Kidney (tissue), 14 donors: Measurements from ENCODE around the gene CD14. TPM values are rescaled to one million over a fixed set of nuclear protein-coding genes. Genes with fewer than 3 reads are reported as not detected.

ENCODE experiments used
- DNase-seq, 5 donors: peaks; one replicate each; pipeline ENCODE4 v3.0.0-alpha.2; 2013 to 2020
- FAIRE-seq: peaks from 2 replicates; lab custom pipeline; 2012; peaks lifted over from hg19 to GRCh38; lab: Jason Lieb, UNC
- H3K27ac ChIP-seq, 2 donors: one replicate each; pipeline ENCODE4 v1.7.0; 2013; ENCODE audit warnings: low read depth in 2 of 2, low read length in 2 of 2, inconsistent platforms in 1 of 2
- H3K27me3 ChIP-seq: one replicate; pipeline ENCODE4 v1.7.1; 2013; ENCODE audit warnings: low read length, inconsistent platforms; ENCODE audit not compliant: control insufficient read depth, insufficient read depth
- H3K36me3 ChIP-seq, 3 donors: one replicate each; pipeline versions ENCODE4 v1.7.0 to v1.7.1; 2013; ENCODE audit warnings: low read length in 3 of 3, control low read depth in 1 of 3, inconsistent platforms in 1 of 3; ENCODE audit not compliant: insufficient read depth in 3 of 3, control insufficient read depth in 2 of 3
- H3K4me1 ChIP-seq, 3 donors: one replicate each; pipeline versions ENCODE4 v1.7.0 to v1.7.1; 2013; ENCODE audit warnings: low read length in 3 of 3, inconsistent platforms in 1 of 3, low read depth in 1 of 3; ENCODE audit not compliant: control insufficient read depth in 2 of 3, insufficient read depth in 2 of 3
- H3K4me3 ChIP-seq, 3 donors: one replicate each; pipeline versions ENCODE4 v1.7.0 to v1.8.1; 2013; ENCODE audit warnings: low read length in 3 of 3, control low read depth in 1 of 3, inconsistent platforms in 1 of 3
- H3K9ac ChIP-seq, 3 donors: one replicate each; pipeline versions ENCODE4 v1.7.0 to v1.7.1; 2013; ENCODE audit warnings: low read length in 3 of 3, control low read depth in 1 of 3, inconsistent platforms in 1 of 3
- H3K9me3 ChIP-seq, 3 donors: one replicate each; pipeline versions ENCODE4 v1.7.0 to v1.7.1; 2013; ENCODE audit warnings: low read length in 3 of 3, control low read depth in 1 of 3, inconsistent platforms in 1 of 3; ENCODE audit not compliant: control insufficient read depth in 2 of 3, insufficient read depth in 1 of 3
- intact Hi-C: fragments of 100-400 bp; cut with DNase I; formaldehyde crosslinking; loops from one replicate; pipeline ENCODE4 v1.11.1; 2022
- polyA plus RNA-seq: library from polyadenylated mRNA; stranded (reverse); fragments of 350-450 nt; fragmentation: Illumina TruSeq; extraction: RNeasy Lipid Tissue Mini Kit (QIAGEN cat#74804); gene quantifications from one replicate; pipeline ENCODE4 v1.2.3, GENCODE V29; 2014; ENCODE audit warnings: low read depth, low replicate concordance; ENCODE audit not compliant: insufficient read depth
- total RNA-seq: library from RNA; stranded (reverse); fragmentation: NEBNext Ultra II Directional; extraction: Animal tissue kit (Norgen Biotek cat#: 25700); gene quantifications from one replicate; pipeline ENCODE4 v1.2.1, GENCODE V29; 2021
- TF ChIP-seq, protein P1 (sequence below): IDR thresholded peaks from 3 replicates; pipeline ENCODE4 v1.5.1; 2012; ENCODE audit warnings: mild to moderate bottlenecking, moderate library complexity, borderline replicate concordance; ENCODE audit not compliant: insufficient read depth; ENCODE audit errors: extremely low read depth
- donor health status: control.
- donor health status: control.
- donor health status: control.
- donor health status: control.
- donor health status: control.
- donor health status: DM: yes; HTN: yes; CAD: no.
- donor health status: Normal renal cell carcinoma (clear cell type).

Gene CD14
- total and polyA plus RNA-seq, 2 donors from 2014 or later = 43.8 to 68.8 TPM

DNA sequence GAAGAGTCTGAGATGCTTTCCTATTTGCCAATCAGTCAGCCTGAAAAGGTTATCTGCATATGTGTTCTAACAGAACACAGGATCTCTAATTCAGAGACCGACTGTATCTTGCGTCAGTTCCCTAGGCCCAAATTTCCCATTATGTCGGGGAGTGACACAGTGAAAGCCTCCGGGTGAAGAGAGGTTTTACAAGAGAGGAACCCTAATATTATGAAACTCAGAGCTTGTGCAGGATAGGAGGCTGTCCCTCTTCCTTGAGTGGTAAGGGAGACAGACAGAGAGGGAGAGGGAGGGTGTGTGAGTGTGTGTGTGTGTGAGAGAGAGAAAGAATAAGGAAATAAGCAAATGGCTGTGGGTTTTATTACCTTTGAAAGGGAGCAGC is 1.9 kb downstream of the CD14 start:
- H3K27me3 ChIP-seq = peaks cover 7% of the 10 kb centered on the region
- DNase-seq = no peak
- intact Hi-C loops = no loop called here
- no peaks in the 10 kb centered on the region for H3K36me3 ChIP-seq
- FAIRE-seq = no peak
- H3K9ac ChIP-seq = peak overlapping the region in 1 of 3 donors; percentile 67
- H3K27ac ChIP-seq = peak overlapping the region; percentile 34 to 43
- no peaks in the 10 kb centered on the region for H3K9me3 ChIP-seq
- H3K4me1 ChIP-seq = peaks cover 0 to 16% (median 0%) of the 10 kb centered on the region in 3 donors
- H3K4me3 ChIP-seq = peak overlapping the region in 2 of 3 donors; percentile 83 to 88
- TF ChIP-seq, protein P1, sequence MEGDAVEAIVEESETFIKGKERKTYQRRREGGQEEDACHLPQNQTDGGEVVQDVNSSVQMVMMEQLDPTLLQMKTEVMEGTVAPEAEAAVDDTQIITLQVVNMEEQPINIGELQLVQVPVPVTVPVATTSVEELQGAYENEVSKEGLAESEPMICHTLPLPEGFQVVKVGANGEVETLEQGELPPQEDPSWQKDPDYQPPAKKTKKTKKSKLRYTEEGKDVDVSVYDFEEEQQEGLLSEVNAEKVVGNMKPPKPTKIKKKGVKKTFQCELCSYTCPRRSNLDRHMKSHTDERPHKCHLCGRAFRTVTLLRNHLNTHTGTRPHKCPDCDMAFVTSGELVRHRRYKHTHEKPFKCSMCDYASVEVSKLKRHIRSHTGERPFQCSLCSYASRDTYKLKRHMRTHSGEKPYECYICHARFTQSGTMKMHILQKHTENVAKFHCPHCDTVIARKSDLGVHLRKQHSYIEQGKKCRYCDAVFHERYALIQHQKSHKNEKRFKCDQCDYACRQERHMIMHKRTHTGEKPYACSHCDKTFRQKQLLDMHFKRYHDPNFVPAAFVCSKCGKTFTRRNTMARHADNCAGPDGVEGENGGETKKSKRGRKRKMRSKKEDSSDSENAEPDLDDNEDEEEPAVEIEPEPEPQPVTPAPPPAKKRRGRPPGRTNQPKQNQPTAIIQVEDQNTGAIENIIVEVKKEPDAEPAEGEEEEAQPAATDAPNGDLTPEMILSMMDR = no peak

DNA sequence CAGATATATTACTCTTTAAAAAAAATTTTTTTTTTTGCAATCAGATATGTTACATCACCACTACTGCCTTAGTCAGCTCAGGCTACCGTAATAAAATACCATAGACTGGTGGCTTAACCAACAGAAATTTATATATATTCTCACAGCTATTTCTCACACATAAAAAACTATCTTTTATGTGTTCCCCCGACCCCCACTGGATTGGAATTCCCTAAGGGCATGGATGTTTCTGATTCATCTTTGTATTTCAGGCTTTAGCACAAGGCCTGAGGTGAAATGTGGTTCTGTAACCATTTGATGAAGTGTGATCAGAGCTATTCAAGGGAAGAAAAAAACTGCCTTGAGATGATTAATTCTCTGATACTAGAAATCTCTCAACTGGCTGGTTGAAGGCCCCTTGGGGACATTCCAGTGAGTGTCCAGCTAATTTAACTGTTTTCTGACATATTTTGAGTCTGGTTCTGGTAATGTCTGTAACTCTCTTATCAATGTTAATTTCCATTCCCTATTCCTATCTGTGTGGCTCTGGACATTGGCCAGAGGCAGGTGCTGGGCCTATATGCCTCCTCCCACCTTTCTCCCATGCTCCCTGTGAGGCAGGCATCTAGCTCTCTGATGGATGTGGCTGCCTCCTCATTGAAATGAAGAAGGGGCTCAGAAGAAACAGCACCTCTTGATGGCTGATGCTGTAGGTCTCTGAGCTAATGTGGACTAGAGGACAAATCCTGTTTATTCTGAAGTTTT is 2.5 kb downstream of the CD14 start:
- peak overlapping the region; percentile 34 to 43 for H3K27ac ChIP-seq
- H3K9me3 ChIP-seq = no peaks in the 10 kb centered on the region
- TF ChIP-seq, protein P1 = no peak
- intact Hi-C loops = no loop called here
- peaks cover 0 to 16% (median 0%) of the 10 kb centered on the region in 3 donors for H3K4me1 ChIP-seq
- peaks cover 7% of the 10 kb centered on the region for H3K27me3 ChIP-seq
- H3K4me3 ChIP-seq = peak overlapping the region in 2 of 3 donors; percentile 12 to 88
- no peak for FAIRE-seq
- DNase-seq = no peak
- no peaks in the 10 kb centered on the region for H3K36me3 ChIP-seq
- H3K9ac ChIP-seq = no peak overlapping the region

DNA sequence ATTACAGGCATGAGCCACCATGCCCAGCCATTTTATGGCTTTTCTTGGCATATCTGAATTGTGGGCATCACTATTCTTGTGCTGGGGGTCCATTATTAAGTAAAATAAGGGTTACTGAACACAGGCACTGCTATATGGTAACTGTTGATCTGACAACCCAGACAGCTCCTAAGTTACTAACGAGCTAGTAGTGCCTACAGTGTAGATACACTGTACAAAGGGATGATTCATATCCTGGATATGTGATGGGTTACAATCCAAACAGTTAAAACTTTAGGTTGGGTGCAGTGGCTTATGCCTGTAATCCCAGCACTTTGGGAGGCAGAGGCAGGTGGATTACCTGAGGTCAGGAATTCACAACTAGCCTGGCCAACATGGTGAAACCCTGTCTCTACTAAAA is 4.3 kb downstream of the CD14 start:
- FAIRE-seq = no peak
- intact Hi-C loops = no loop called here
- DNase-seq = no peak
- TF ChIP-seq, protein P1 = no peak
- Histone ChIP-seq H3K27me3 (peaks cover 7% of the 10 kb centered on the region), H3K9me3 (no peaks in the 10 kb centered on the region), H3K36me3 (no peaks in the 10 kb centered on the region), H3K27ac (no peak overlapping the region), H3K9ac (no peak overlapping the region), H3K4me1 (peaks cover 0 to 16% (median 0%) of the 10 kb centered on the region in 3 donors), H3K4me3 (no peak overlapping the region)
